Suprapubic skin (tissue), 4 donors: ENCODE measurements around the gene FUT2.

Experiments
- CTCF ChIP-seq, 2 donors: fragments of 200-600 bp in 1 of 2; fragments of 450-650 bp in 1 of 2; sonication (generic) in 1 of 2; IDR thresholded peaks; one replicate each; pipeline ENCODE4 v1.5.1; 2016 to 2019; ENCODE audit warnings: antibody characterized with exemption in 2 of 2, mild to moderate bottlenecking in 1 of 2, moderate library complexity in 1 of 2
- EP300 ChIP-seq: sonication (generic); formaldehyde crosslinking; IDR thresholded peaks from one replicate; pipeline ENCODE4 v1.6.1; 2017; ENCODE audit warnings: antibody characterized with exemption
- POLR2AphosphoS5 ChIP-seq, 3 donors: sonication (generic); formaldehyde crosslinking; IDR thresholded peaks; one replicate each; pipeline ENCODE4 v1.6.1; 2017; ENCODE audit warnings: antibody characterized with exemption in 3 of 3

- peak in 1 of 2 donors; percentile 56 for TF ChIP-seq CTCF (IDR thresholded peaks at IDR 0.05)
- TF ChIP-seq POLR2AphosphoS5 (IDR thresholded peaks at IDR 0.05), result no peak
- TF ChIP-seq EP300, result no peak
These were observed 43.0 kb downstream of the FUT2 start for GRCh38 chr19:48738557-48739403.
